Measurements from ENCODE around the gene PRKN. TPM values are rescaled to one million over a fixed set of nuclear protein-coding genes. Genes with fewer than 3 reads are reported as not detected.

Gene PRKN
- total RNA-seq, 4 donors from 2014 or later = 4.5 to 12.3 (median 9.0) TPM

DNA sequence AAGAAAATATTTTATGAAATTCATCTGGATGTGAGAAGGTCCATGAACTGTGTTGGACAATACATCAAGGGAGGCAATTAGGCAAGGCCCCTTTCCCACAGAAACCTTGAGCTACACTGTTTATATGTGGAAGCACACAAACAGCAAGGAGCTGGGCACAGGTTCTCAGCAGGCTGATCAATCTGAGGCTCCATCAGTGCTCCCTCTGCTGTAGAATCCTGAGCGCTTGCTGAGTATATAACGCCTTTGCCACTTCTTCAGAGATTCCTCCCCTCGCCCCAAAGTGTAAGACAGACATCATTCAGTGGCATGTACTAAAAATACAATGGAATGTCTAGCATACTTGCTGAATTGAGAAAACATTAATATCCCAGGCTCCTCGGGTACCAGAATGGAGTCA, 146.9 kb downstream of the PRKN start:
- 72 to 93% methylated on average over 3 to 4 of the region's 4 CpGs for WGBS, 2 donors (ENCODE audit: low coverage in 1 of 2)

DNA sequence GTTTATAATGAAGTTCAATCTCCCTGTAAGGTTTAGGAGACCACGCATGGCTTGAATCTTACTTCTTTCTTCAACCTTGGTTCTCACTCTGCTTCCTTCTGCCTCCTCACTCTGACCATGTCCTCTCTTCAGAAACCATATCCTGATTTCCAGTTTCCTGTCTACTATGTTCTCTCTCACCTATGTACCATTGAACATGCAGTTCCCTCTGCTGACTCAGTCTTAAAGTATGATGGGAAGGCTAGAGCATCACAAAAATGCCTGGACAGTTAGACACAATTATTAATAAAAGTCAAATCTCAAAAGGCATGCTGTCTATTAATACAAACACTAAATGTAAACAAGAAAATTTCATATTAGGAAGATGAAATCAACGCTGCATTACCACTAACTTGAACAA, 151.6 kb downstream of the PRKN start:
- no peak for DNase-seq
- 89 to 92% methylated on average over 2 of the region's 2 CpGs for WGBS, 2 donors (ENCODE audit: low coverage in 1 of 2)
- intact Hi-C loops (cut with DNase I; ENCODE audit: low total_unique reads) = loop anchor here (5.0 kb wide), 1 partner anchor 521 kb away; no protein-coding TSS in a partner anchor
- Histone ChIP-seq H3K4me1 (no peaks in the 10 kb centered on the region), H3K9me3 (no peaks in the 10 kb centered on the region), H3K4me3 (no peak overlapping the region), H3K36me3 (no peaks in the 10 kb centered on the region), H3K27me3 (no peaks in the 10 kb centered on the region), H3K27ac (no peak overlapping the region)
- in situ Hi-C loops (cut with MboI; ENCODE audit: low pct_ligation_motif_present in 1 of 4, low pct_unique_long_range_greater_than_20kb in 1 of 4, low sequenced_read_pairs in 3 of 4) = no loop called here
- TF ChIP-seq EP300 (IDR thresholded peaks at IDR 0.05; ENCODE audit: low read depth) (no peak), CTCF (IDR thresholded peaks at IDR 0.05) (no peak), POLR2A (IDR thresholded peaks at IDR 0.05) (no peak), POLR2AphosphoS5 (IDR thresholded peaks at IDR 0.05) (no peak)

More for the DNA sequence above, 146.9 kb downstream of the PRKN start:
- Histone ChIP-seq H3K4me3 (no peak overlapping the region), H3K36me3 (no peaks in the 10 kb centered on the region), H3K4me1 (no peaks in the 10 kb centered on the region), H3K27me3 (no peaks in the 10 kb centered on the region), H3K27ac (no peak overlapping the region), H3K9me3 (no peaks in the 10 kb centered on the region)
- in situ Hi-C loops (cut with MboI; ENCODE audit: low pct_ligation_motif_present in 1 of 4, low pct_unique_long_range_greater_than_20kb in 1 of 4, low sequenced_read_pairs in 3 of 4) = no loop called here
- DNase-seq = no peak
- intact Hi-C loops (cut with DNase I; ENCODE audit: low total_unique reads) = no loop called here
- TF ChIP-seq CTCF (IDR thresholded peaks at IDR 0.05) = no peak
- TF ChIP-seq POLR2AphosphoS5 (IDR thresholded peaks at IDR 0.05) = no peak
- no peak for TF ChIP-seq EP300 (IDR thresholded peaks at IDR 0.05; ENCODE audit: low read depth)
- TF ChIP-seq POLR2A (IDR thresholded peaks at IDR 0.05) = no peak

DNA sequence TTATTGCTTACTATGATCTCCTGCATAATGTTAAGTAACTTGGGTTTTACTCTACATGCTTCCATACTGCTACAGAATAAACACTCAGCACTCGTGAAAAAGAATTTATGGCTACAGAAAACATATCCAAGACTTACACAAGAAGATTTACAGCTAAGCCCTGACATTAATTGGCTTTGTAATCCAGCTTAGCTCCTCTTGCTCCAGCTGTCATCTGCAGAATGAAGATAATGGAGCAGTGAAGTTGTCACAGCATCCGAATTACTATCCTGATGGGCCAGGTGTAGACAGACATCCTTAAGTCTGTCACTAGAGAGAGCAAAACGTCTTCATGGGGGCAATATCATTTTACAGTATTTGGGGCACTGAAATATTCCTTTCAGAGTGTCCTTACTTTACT, 155.3 kb downstream of the PRKN start:
- Histone ChIP-seq H3K4me3 (no peak overlapping the region), H3K27ac (no peak overlapping the region), H3K4me1 (no peaks in the 10 kb centered on the region), H3K9me3 (no peaks in the 10 kb centered on the region), H3K27me3 (no peaks in the 10 kb centered on the region), H3K36me3 (no peaks in the 10 kb centered on the region)
- no peak for DNase-seq
- 25 to 27% methylated on average over 3 of the region's 3 CpGs for WGBS, 2 donors (ENCODE audit: low coverage in 1 of 2)
- no peak for TF ChIP-seq EP300 (IDR thresholded peaks at IDR 0.05; ENCODE audit: low read depth)
- TF ChIP-seq POLR2A (IDR thresholded peaks at IDR 0.05) = no peak
- no peak for TF ChIP-seq CTCF (IDR thresholded peaks at IDR 0.05)
- TF ChIP-seq POLR2AphosphoS5 (IDR thresholded peaks at IDR 0.05) = no peak
- in situ Hi-C loops (cut with MboI; ENCODE audit: low pct_ligation_motif_present in 1 of 4, low pct_unique_long_range_greater_than_20kb in 1 of 4, low sequenced_read_pairs in 3 of 4) (no loop called here), intact Hi-C loops (cut with DNase I; ENCODE audit: low total_unique reads) (no loop called here)

- Histone ChIP-seq H3K9me3 (peaks cover 0 to 8% of the 10 kb centered on the region in 2 donors), H3K27ac (no peak overlapping the region), H3K4me1 (no peaks in the 10 kb centered on the region), H3K36me3 (no peaks in the 10 kb centered on the region), H3K4me3 (no peak overlapping the region), H3K27me3 (no peaks in the 10 kb centered on the region)
- in situ Hi-C loops (cut with MboI; ENCODE audit: low pct_ligation_motif_present in 1 of 4, low pct_unique_long_range_greater_than_20kb in 1 of 4, low sequenced_read_pairs in 3 of 4) (no loop called here), intact Hi-C loops (cut with DNase I; ENCODE audit: low total_unique reads) (no loop called here)
- 100% methylated on average over 1 of the region's 7 CpGs; no CpG with 5 or more reads in 1 of the 2 donors for WGBS, 2 donors (ENCODE audit: low coverage in 1 of 2)
- no peak for DNase-seq
- TF ChIP-seq EP300 (IDR thresholded peaks at IDR 0.05; ENCODE audit: low read depth) (no peak), POLR2AphosphoS5 (IDR thresholded peaks at IDR 0.05) (no peak), POLR2A (IDR thresholded peaks at IDR 0.05) (no peak), CTCF (IDR thresholded peaks at IDR 0.05) (no peak)
Observed at GRCh38 chr6:162568266-162568665, 159.3 kb downstream of the PRKN start.
